OCI-LY7 (cell line): ENCODE data around the gene STX18. TPM values are rescaled to one million over a fixed set of nuclear protein-coding genes. Genes with fewer than 3 reads are reported as not detected.
A peak's percentile ranks its signal among the peaks of the same experiment; 100 is the strongest.

Experiments used
- BruUV-seq: library from RNA; stranded (reverse); fragments of 400-500 nt; replicated peaks from 2 replicates; lab custom pipeline; 2021; lab: Mats Ljungman, UMichigan
- CTCF ChIA-PET: fragments of 300-600 bp; sonication (Branson Sonifier 250); formaldehyde crosslinking; loops from one replicate; lab custom pipeline; 2022; ENCODE audit warnings: antibody characterized with exemption; ENCODE audit not compliant: unreplicated experiment; lab: Charles Lee
- POLR2A ChIA-PET: fragments of 300-600 bp; sonication (Branson Sonifier 250); formaldehyde crosslinking; loops from one replicate; lab custom pipeline; 2022; ENCODE audit warnings: antibody characterized with exemption; lab: Charles Lee
- DNase-seq: peaks from one replicate; pipeline ENCODE4 v3.0.0-alpha.2; 2015; ENCODE audit warnings: low spot score
- H2AFZ ChIP-seq: fragments of 200-600 bp; sonication (generic), shearing (Covaris generic); 2 replicates; pipeline ENCODE4 v1.6.1; 2014; ENCODE audit warnings: mild to moderate bottlenecking, antibody characterized with exemption, low read length, moderate library complexity
- H3K27ac ChIP-seq: fragments of 200-600 bp; sonication (generic); 2 replicates; pipeline ENCODE4 v1.5.1; 2014; ENCODE audit warnings: mixed run types, low read depth, mild to moderate bottlenecking, moderate library complexity, low read length, inconsistent platforms; ENCODE audit not compliant: poor library complexity, severe bottlenecking
- H3K36me3 ChIP-seq: fragments of 200-600 bp; sonication (generic); 2 replicates; pipeline ENCODE4 v1.6.1; 2014; ENCODE audit warnings: mild to moderate bottlenecking, antibody characterized with exemption, low read length, moderate library complexity, mixed read lengths; ENCODE audit not compliant: insufficient read depth
- H3K4me1 ChIP-seq: fragments of 200-600 bp; sonication (generic); 2 replicates; pipeline ENCODE4 v1.5.1; 2014; ENCODE audit warnings: mild to moderate bottlenecking, low read length; ENCODE audit not compliant: insufficient read depth, poor library complexity, severe bottlenecking
- H3K4me2 ChIP-seq: fragments of 200-600 bp; sonication (generic); 2 replicates; pipeline ENCODE4 v1.6.1; 2014; ENCODE audit warnings: mild to moderate bottlenecking, low read length
- H3K4me3 ChIP-seq: fragments of 200-600 bp; sonication (generic); 2 replicates; pipeline ENCODE4 v1.5.1; 2014; ENCODE audit warnings: mild to moderate bottlenecking, low read depth, low read length; ENCODE audit not compliant: poor library complexity, severe bottlenecking
- H3K79me2 ChIP-seq: fragments of 200-600 bp; sonication (generic); 2 replicates; pipeline ENCODE4 v1.6.1; 2016; ENCODE audit warnings: low read depth, mild to moderate bottlenecking, low read length, moderate library complexity, mixed read lengths; ENCODE audit not compliant: insufficient read depth
- H3K9me2 ChIP-seq: fragments of 200-600 bp; sonication (generic); 2 replicates; pipeline ENCODE4 v1.6.1; 2016; ENCODE audit warnings: mild to moderate bottlenecking, low read length, mixed read lengths; ENCODE audit not compliant: insufficient read depth
- H3K9me3 ChIP-seq: fragments of 200-600 bp; sonication (generic); 2 replicates; pipeline ENCODE4 v1.6.1; 2014; ENCODE audit warnings: mild to moderate bottlenecking, mixed run types, low read length, mixed read lengths
- H4K20me1 ChIP-seq: fragments of 200-600 bp; sonication (generic); 2 replicates; pipeline ENCODE4 v1.6.1; 2014; ENCODE audit warnings: mild to moderate bottlenecking, antibody characterized with exemption, low read length, moderate library complexity, mixed read lengths; ENCODE audit not compliant: insufficient read depth
- CTCF ChIP-seq: fragments of 200-600 bp; sonication (generic); conservative IDR thresholded peaks from 2 replicates; pipeline ENCODE4 v1.5.1; 2014; ENCODE audit warnings: mild to moderate bottlenecking, antibody characterized with exemption, low read length, moderate library complexity, mixed read lengths
- EZH2phosphoT487 ChIP-seq: fragments of 200-600 bp; sonication (generic); IDR thresholded peaks from 2 replicates; pipeline ENCODE4 v1.6.1; 2018; ENCODE audit warnings: low read depth, borderline replicate concordance, mild to moderate bottlenecking, mixed run types, antibody characterized with exemption, low read length, moderate library complexity, mixed read lengths
- intact Hi-C: fragments of 100-400 bp; cut with micrococcal nuclease; formaldehyde crosslinking; loops from one replicate; pipeline ENCODE4 v1.10.0; 2022; ENCODE audit not compliant: unreplicated experiment
- total RNA-seq, 2 experiments: library from RNA; depleted of rRNA in 1 of 2; stranded (reverse); fragments of >200 nt in 1 of 2; shearing (Covaris generic) in 1 of 2; gene quantifications; 2 replicates each; pipeline ENCODE4 v1.2.3, GENCODE V29; 2014 to 2022

Gene STX18
- total RNA-seq, 2 experiments from 2014 or later = 30.6 to 35.2 TPM

GRCh38 chr4:4488405-4489404 is 53.1 kb downstream of the STX18 start:
- no peak overlapping the region for H3K27ac ChIP-seq
- DNase-seq = peak; percentile 85
- no peaks in the 10 kb centered on the region for H3K9me2 ChIP-seq
- H3K4me2 ChIP-seq = 0 out of 2 replicates have a peak overlapping the region, but pooled peaks have one; percentile 6
- POLR2A ChIA-PET = no interaction called here
- H3K4me3 ChIP-seq = no peak overlapping the region
- H3K36me3 ChIP-seq = no peaks in the 10 kb centered on the region
- intact Hi-C loops = loop anchor here (2.0 to 10.0 kb wide), 5 partner anchors 166 to 509 kb away; no protein-coding TSS in a partner anchor
- CTCF ChIA-PET = no interaction called here
- no TSS peak for BruUV-seq
- H2AFZ ChIP-seq = no peak overlapping the region
- TF ChIP-seq EZH2phosphoT487 = no peak
- peak; percentile 99 for TF ChIP-seq CTCF
- H3K79me2 ChIP-seq = peaks cover 28% of the 10 kb centered on the region; the same call in 1 of the 2 replicates
- H4K20me1 ChIP-seq = peaks cover 5% of the 10 kb centered on the region; the same call in 1 of the 2 replicates
- H3K9me3 ChIP-seq = no peaks in the 10 kb centered on the region
- peaks cover 43% of the 10 kb centered on the region for H3K4me1 ChIP-seq

- ChIA-PET CTCF (no interaction called here), POLR2A (interaction anchor here (0.7 to 1.2 kb wide), 3 partner anchors 21 to 59 kb away, joined by 3 read pairs; no protein-coding TSS in a partner anchor)
- H3K4me1 ChIP-seq = peaks cover 40% of the 10 kb centered on the region
- no peak for DNase-seq
- peaks cover 25% of the 10 kb centered on the region; the same call in 1 of the 2 replicates for H3K79me2 ChIP-seq
- H2AFZ ChIP-seq = no peak overlapping the region
- H3K36me3 ChIP-seq = no peaks in the 10 kb centered on the region
- H3K27ac ChIP-seq = no peak overlapping the region
- H3K4me3 ChIP-seq = no peak overlapping the region
- no peaks in the 10 kb centered on the region for H3K9me2 ChIP-seq
- intact Hi-C loops = loop anchor here (5.0 to 10.0 kb wide), 4 partner anchors 168 to 510 kb away; no protein-coding TSS in a partner anchor
- H3K9me3 ChIP-seq = no peaks in the 10 kb centered on the region
- peaks cover 10% of the 10 kb centered on the region; the same call in 1 of the 2 replicates for H4K20me1 ChIP-seq
- no peak for TF ChIP-seq EZH2phosphoT487
- BruUV-seq = no TSS peak
- no peak overlapping the region for H3K4me2 ChIP-seq
Observed at GRCh38 chr4:4486969-4487368, 54.9 kb downstream of the STX18 start.

- Histone ChIP-seq H3K4me1 (peaks cover 28% of the 10 kb centered on the region), H3K27ac (no peak overlapping the region), H4K20me1 (peaks cover 10% of the 10 kb centered on the region; the same call in 1 of the 2 replicates), H2AFZ (no peak overlapping the region), H3K4me2 (no peak overlapping the region), H3K9me2 (no peaks in the 10 kb centered on the region), H3K4me3 (no peak overlapping the region), H3K79me2 (peaks cover 15% of the 10 kb centered on the region; the same call in 1 of the 2 replicates), H3K36me3 (no peaks in the 10 kb centered on the region), H3K9me3 (no peaks in the 10 kb centered on the region)
- BruUV-seq = no TSS peak
- POLR2A ChIA-PET = interaction anchor here (0.9 to 1.2 kb wide), 3 partner anchors 11 to 407 kb away, joined by 3 read pairs; no protein-coding TSS in a partner anchor
- CTCF ChIA-PET = no interaction called here
- intact Hi-C loops = loop anchor here (5.0 to 10.0 kb wide), 4 partner anchors 169 to 511 kb away; no protein-coding TSS in a partner anchor
- TF ChIP-seq EZH2phosphoT487 = no peak
- TF ChIP-seq CTCF = no peak
- DNase-seq = no peak
Observed at GRCh38 chr4:4485806-4486205, 56.0 kb downstream of the STX18 start.
